Measurements from ENCODE around the gene TRIM61. TPM values are rescaled to one million over a fixed set of nuclear protein-coding genes. Genes with fewer than 3 reads are reported as not detected.
"Not testable (repeated sequence)": the region's sequence is repeated elsewhere in the genome, so short reads cannot be mapped to it uniquely, and the experiment has no call there.

TRIM61 gene
- total RNA-seq, 6 experiments from 2014 or later, result 0.12 to 0.31 (median 0.19) TPM; not detected in 2

- TF ChIP-seq CTCF (IDR thresholded peaks at IDR 0.05), result no peak
- H3K4me1 Mint-ChIP-seq (ENCODE audit: low read depth), result no peaks in the 10 kb centered on the region
- H3K27ac Mint-ChIP-seq, result no peak overlapping the region
- H3K36me3 Mint-ChIP-seq (ENCODE audit: low read depth), result no peaks in the 10 kb centered on the region
- peaks cover 12% of the 10 kb centered on the region; the same call in 1 of the 2 replicates for H3K9me3 Mint-ChIP-seq
- no peak overlapping the region for H3K4me3 Mint-ChIP-seq
- H3K27me3 Mint-ChIP-seq (ENCODE audit: insufficient read depth), result no peaks in the 10 kb centered on the region
- no peak for DNase-seq
Observed at GRCh38 chr4:164931551-164932324, 45.7 kb downstream of the TRIM61 start.

- no peak overlapping the region for H3K4me3 Mint-ChIP-seq
- DNase-seq, result no peak
- no peaks in the 10 kb centered on the region for H3K36me3 Mint-ChIP-seq (ENCODE audit: low read depth)
- no peak for TF ChIP-seq CTCF (IDR thresholded peaks at IDR 0.05)
- H3K4me1 Mint-ChIP-seq (ENCODE audit: low read depth), result no peaks in the 10 kb centered on the region
- H3K27ac Mint-ChIP-seq, result no peak overlapping the region
- H3K27me3 Mint-ChIP-seq (ENCODE audit: insufficient read depth), result no peaks in the 10 kb centered on the region
- H3K9me3 Mint-ChIP-seq, result peaks cover 22% of the 10 kb centered on the region
Observed at GRCh38 chr4:164930647-164931046, 46.8 kb downstream of the TRIM61 start.

GRCh38 chr4:164927101-164927500 is 50.4 kb downstream of the TRIM61 start:
- peaks cover 28% of the 10 kb centered on the region for H3K9me3 Mint-ChIP-seq
- not testable (repeated sequence) for H3K27me3 Mint-ChIP-seq (ENCODE audit: insufficient read depth); DNase-seq; H3K36me3 Mint-ChIP-seq (ENCODE audit: low read depth); H3K27ac Mint-ChIP-seq; H3K4me1 Mint-ChIP-seq (ENCODE audit: low read depth); H3K4me3 Mint-ChIP-seq

- Mint-ChIP-seq H3K4me3 (no peak overlapping the region), H3K4me1 (ENCODE audit: low read depth) (no peaks in the 10 kb centered on the region), H3K27ac (no peak overlapping the region), H3K36me3 (ENCODE audit: low read depth) (no peaks in the 10 kb centered on the region), H3K27me3 (ENCODE audit: insufficient read depth) (no peaks in the 10 kb centered on the region), H3K9me3 (peaks cover 28% of the 10 kb centered on the region)
- TF ChIP-seq CTCF (IDR thresholded peaks at IDR 0.05), result no peak
- peak; percentile 17 for DNase-seq
Observed at GRCh38 chr4:164926301-164926700, 51.2 kb downstream of the TRIM61 start.

- H3K27me3 Mint-ChIP-seq (ENCODE audit: insufficient read depth), result no peaks in the 10 kb centered on the region
- H3K9me3 Mint-ChIP-seq, result peaks cover 23% of the 10 kb centered on the region
- DNase-seq, result no peak
- no peak overlapping the region for H3K4me3 Mint-ChIP-seq
- H3K27ac Mint-ChIP-seq, result no peak overlapping the region
- H3K36me3 Mint-ChIP-seq (ENCODE audit: low read depth), result no peaks in the 10 kb centered on the region
- no peak for TF ChIP-seq CTCF (IDR thresholded peaks at IDR 0.05)
- no peaks in the 10 kb centered on the region for H3K4me1 Mint-ChIP-seq (ENCODE audit: low read depth)
Observed at GRCh38 chr4:164924670-164925238, 52.7 kb downstream of the TRIM61 start.

GRCh38 chr4:164918956-164919355 is 58.5 kb downstream of the TRIM61 start:
- no peak for TF ChIP-seq CTCF (IDR thresholded peaks at IDR 0.05)
- Mint-ChIP-seq H3K27me3 (ENCODE audit: insufficient read depth) (no peaks in the 10 kb centered on the region), H3K4me3 (no peak overlapping the region), H3K27ac (no peak overlapping the region), H3K4me1 (ENCODE audit: low read depth) (no peaks in the 10 kb centered on the region), H3K36me3 (ENCODE audit: low read depth) (no peaks in the 10 kb centered on the region), H3K9me3 (peaks cover 13% of the 10 kb centered on the region)
- no peak for DNase-seq
